Colonic mucosa (tissue), 4 donors: ENCODE results near the gene HOXC13. TPM values are rescaled to one million over a fixed set of nuclear protein-coding genes. Genes with fewer than 3 reads are reported as not detected.

Source experiments
- DNase-seq: peaks from one replicate; pipeline ENCODE4 v3.0.0-alpha.2; 2020
- H3K27ac ChIP-seq: fragments of 200-600 bp; one replicate; pipeline ENCODE4 v1.8.0; 2021
- H3K27me3 ChIP-seq: fragments of 200-600 bp; one replicate; pipeline ENCODE4 v1.8.0; 2021
- H3K36me3 ChIP-seq: fragments of 200-600 bp; one replicate; pipeline ENCODE4 v1.8.0; 2021
- H3K4me1 ChIP-seq: fragments of 200-600 bp; one replicate; pipeline ENCODE4 v1.8.0; 2021; ENCODE audit warnings: mild to moderate bottlenecking
- H3K4me3 ChIP-seq: fragments of 200-600 bp; one replicate; pipeline ENCODE4 v1.8.0; 2021
- H3K9ac ChIP-seq, 2 donors: one replicate each; pipeline ENCODE4 v1.7.0; 2013; ENCODE audit warnings: control low read depth in 2 of 2, low read depth in 2 of 2, low read length in 2 of 2
- H3K9me3 ChIP-seq: fragments of 200-600 bp; one replicate; pipeline ENCODE4 v1.8.0; 2021
- CTCF ChIP-seq: fragments of 200-600 bp; IDR thresholded peaks from one replicate; pipeline ENCODE4 v1.8.0; 2022; ENCODE audit warnings: antibody characterized with exemption, mild to moderate bottlenecking
- intact Hi-C: fragments of 100-400 bp; cut with DNase I; formaldehyde crosslinking; loops from one replicate; pipeline ENCODE4 v1.14.1; 2022
- total RNA-seq, 2 donors: library from RNA; stranded (reverse); fragmentation: NEBNext Ultra II Directional in 1 of 2; extraction: Animal tissue kit (Norgen Biotek cat#: 25700) in 1 of 2; gene quantifications; one replicate each; pipeline ENCODE4 v1.2.1, GENCODE V29; 2021
- donor health status: healthy.
- donor health status: DM: no; HTN: no; CAD: no.
- donor health status: DM: no; HTN: no; CAD: no.

The HOXC13 gene
- total RNA-seq, 2 donors from 2014 or later, result not detected

GRCh38 chr12:53951577-53952334 lies 13.1 kb downstream of the HOXC13 start:
- Histone ChIP-seq H3K27me3 (peaks cover 93% of the 10 kb centered on the region), H3K4me1 (no peaks in the 10 kb centered on the region), H3K9me3 (no peaks in the 10 kb centered on the region), H3K4me3 (no peak overlapping the region), H3K9ac (no peak overlapping the region), H3K27ac (no peak overlapping the region), H3K36me3 (no peaks in the 10 kb centered on the region)
- intact Hi-C loops, result no loop called here
- no peak for DNase-seq
- no peak for TF ChIP-seq CTCF

- TF ChIP-seq CTCF, result no peak
- H3K4me1 ChIP-seq, result no peaks in the 10 kb centered on the region
- H3K9ac ChIP-seq, result no peak overlapping the region
- H3K4me3 ChIP-seq, result no peak overlapping the region
- H3K36me3 ChIP-seq, result no peaks in the 10 kb centered on the region
- no peak for DNase-seq
- intact Hi-C loops, result no loop called here
- H3K9me3 ChIP-seq, result no peaks in the 10 kb centered on the region
- no peak overlapping the region for H3K27ac ChIP-seq
- peaks cover 94% of the 10 kb centered on the region for H3K27me3 ChIP-seq
Observed at GRCh38 chr12:53952335-53952694, 13.7 kb downstream of the HOXC13 start.

GRCh38 chr12:53952871-53953734 lies 14.5 kb downstream of the HOXC13 start:
- intact Hi-C loops, result no loop called here
- Histone ChIP-seq H3K9ac (no peak overlapping the region), H3K36me3 (no peaks in the 10 kb centered on the region), H3K4me1 (no peaks in the 10 kb centered on the region), H3K4me3 (no peak overlapping the region), H3K27me3 (peaks cover 95% of the 10 kb centered on the region), H3K9me3 (no peaks in the 10 kb centered on the region), H3K27ac (no peak overlapping the region)
- TF ChIP-seq CTCF, result no peak
- no peak for DNase-seq

- intact Hi-C loops, result no loop called here
- no peak for TF ChIP-seq CTCF
- Histone ChIP-seq H3K4me3 (no peak overlapping the region), H3K27me3 (peaks cover 98% of the 10 kb centered on the region), H3K9ac (no peak overlapping the region), H3K4me1 (no peaks in the 10 kb centered on the region), H3K36me3 (no peaks in the 10 kb centered on the region), H3K9me3 (no peaks in the 10 kb centered on the region), H3K27ac (no peak overlapping the region)
- no peak for DNase-seq
Observed at GRCh38 chr12:53953831-53954693, 15.4 kb downstream of the HOXC13 start.

GRCh38 chr12:53954694-53955035 lies 16.0 kb downstream of the HOXC13 start, which contains the start of gene HOXC12:
TSS of gene HOXC12 (plus strand) at chr12:53954903. CDS start at chr12:53954930, 27 bp downstream.
- Histone ChIP-seq H3K4me1 (no peaks in the 10 kb centered on the region), H3K4me3 (no peak within 1 kb of the TSS), H3K27me3 (peaks cover 97% of the 10 kb centered on the region), H3K36me3 (no peaks in the 10 kb centered on the region), H3K27ac (no peak within 1 kb of the TSS), H3K9me3 (no peaks in the 10 kb centered on the region), H3K9ac (no peak within 1 kb of the TSS)
- DNase-seq, result no peak
- no peak for TF ChIP-seq CTCF
- intact Hi-C loops, result no loop called here
